ENCODE results near the gene APBA2.

DNA sequence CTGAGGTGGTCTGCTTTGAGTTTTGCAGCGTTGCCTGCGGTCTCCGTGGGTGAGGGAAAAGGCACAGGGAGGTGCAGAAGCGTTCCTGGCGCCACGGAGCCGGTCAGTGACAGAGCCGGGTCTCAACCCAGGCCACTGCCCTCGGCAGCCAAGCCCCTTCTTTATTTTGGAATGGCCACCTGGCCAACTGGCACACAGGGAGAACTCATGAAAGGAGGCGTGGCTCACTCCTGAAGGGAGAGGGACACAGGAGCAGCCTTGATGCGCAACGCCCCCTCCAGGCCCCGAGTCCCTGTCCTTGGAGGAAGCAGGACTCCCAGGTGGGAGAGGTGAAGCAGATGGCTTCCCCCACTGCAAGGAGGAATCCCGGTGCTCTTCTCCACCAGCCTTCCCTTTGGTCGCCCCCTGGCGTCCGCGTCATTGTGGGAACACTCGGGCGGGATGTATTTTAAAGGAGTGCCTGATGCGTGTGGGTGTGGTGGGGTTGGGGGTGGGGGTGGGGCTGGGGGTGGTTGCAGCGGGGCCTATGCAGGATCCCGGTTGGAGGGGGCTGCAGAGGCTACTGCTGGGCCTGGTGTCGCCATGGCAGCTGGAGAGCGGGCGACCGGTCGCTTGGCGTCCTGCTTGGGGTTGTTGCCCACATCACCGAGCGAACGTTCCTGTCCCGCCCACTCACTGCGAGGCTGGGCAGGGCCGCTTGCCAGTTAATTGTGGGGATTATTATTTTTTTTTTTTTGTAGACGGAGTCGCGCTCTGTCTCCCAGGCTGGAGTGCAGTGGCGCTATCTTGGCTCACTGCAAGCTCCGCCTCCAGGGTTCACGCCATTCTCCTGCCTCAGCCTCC is 32.6 kb downstream of the APBA2 start:
- no peak for TF ChIP-seq GLI4 (tag by site-specific recombination; IDR thresholded peaks at IDR 0.05)
- no peak for TF ChIP-seq ZNF292 (tag by site-specific recombination; IDR thresholded peaks at IDR 0.05; ENCODE audit: borderline replicate concordance, low read depth)
- TF ChIP-seq, protein P1, sequence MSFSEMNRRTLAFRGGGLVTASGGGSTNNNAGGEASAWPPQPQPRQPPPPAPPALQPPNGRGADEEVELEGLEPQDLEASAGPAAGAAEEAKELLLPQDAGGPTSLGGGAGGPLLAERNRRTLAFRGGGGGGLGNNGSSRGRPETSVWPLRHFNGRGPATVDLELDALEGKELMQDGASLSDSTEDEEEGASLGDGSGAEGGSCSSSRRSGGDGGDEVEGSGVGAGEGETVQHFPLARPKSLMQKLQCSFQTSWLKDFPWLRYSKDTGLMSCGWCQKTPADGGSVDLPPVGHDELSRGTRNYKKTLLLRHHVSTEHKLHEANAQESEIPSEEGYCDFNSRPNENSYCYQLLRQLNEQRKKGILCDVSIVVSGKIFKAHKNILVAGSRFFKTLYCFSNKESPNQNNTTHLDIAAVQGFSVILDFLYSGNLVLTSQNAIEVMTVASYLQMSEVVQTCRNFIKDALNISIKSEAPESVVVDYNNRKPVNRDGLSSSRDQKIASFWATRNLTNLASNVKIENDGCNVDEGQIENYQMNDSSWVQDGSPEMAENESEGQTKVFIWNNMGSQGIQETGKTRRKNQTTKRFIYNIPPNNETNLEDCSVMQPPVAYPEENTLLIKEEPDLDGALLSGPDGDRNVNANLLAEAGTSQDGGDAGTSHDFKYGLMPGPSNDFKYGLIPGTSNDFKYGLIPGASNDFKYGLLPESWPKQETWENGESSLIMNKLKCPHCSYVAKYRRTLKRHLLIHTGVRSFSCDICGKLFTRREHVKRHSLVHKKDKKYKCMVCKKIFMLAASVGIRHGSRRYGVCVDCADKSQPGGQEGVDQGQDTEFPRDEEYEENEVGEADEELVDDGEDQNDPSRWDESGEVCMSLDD (tag by site-specific recombination; IDR thresholded peaks at IDR 0.05) = no peak
- TF ChIP-seq, protein P2, sequence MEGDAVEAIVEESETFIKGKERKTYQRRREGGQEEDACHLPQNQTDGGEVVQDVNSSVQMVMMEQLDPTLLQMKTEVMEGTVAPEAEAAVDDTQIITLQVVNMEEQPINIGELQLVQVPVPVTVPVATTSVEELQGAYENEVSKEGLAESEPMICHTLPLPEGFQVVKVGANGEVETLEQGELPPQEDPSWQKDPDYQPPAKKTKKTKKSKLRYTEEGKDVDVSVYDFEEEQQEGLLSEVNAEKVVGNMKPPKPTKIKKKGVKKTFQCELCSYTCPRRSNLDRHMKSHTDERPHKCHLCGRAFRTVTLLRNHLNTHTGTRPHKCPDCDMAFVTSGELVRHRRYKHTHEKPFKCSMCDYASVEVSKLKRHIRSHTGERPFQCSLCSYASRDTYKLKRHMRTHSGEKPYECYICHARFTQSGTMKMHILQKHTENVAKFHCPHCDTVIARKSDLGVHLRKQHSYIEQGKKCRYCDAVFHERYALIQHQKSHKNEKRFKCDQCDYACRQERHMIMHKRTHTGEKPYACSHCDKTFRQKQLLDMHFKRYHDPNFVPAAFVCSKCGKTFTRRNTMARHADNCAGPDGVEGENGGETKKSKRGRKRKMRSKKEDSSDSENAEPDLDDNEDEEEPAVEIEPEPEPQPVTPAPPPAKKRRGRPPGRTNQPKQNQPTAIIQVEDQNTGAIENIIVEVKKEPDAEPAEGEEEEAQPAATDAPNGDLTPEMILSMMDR (tag by site-specific recombination; IDR thresholded peaks at IDR 0.05) = no peak
- TF ChIP-seq, protein P3, sequence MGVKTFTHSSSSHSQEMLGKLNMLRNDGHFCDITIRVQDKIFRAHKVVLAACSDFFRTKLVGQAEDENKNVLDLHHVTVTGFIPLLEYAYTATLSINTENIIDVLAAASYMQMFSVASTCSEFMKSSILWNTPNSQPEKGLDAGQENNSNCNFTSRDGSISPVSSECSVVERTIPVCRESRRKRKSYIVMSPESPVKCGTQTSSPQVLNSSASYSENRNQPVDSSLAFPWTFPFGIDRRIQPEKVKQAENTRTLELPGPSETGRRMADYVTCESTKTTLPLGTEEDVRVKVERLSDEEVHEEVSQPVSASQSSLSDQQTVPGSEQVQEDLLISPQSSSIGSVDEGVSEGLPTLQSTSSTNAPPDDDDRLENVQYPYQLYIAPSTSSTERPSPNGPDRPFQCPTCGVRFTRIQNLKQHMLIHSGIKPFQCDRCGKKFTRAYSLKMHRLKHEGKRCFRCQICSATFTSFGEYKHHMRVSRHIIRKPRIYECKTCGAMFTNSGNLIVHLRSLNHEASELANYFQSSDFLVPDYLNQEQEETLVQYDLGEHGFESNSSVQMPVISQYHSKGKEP (tag by site-specific recombination; IDR thresholded peaks at IDR 0.05) = no peak
- no peak for TF ChIP-seq YY1 (tag by site-specific recombination; IDR thresholded peaks at IDR 0.05)
- TF ChIP-seq ZNF214 (tag by site-specific recombination; IDR thresholded peaks at IDR 0.05; ENCODE audit: borderline replicate concordance) = no peak
- TF ChIP-seq ZNF311 (tag by site-specific recombination; IDR thresholded peaks at IDR 0.05; ENCODE audit: borderline replicate concordance) = no peak
- TF ChIP-seq, protein P4, sequence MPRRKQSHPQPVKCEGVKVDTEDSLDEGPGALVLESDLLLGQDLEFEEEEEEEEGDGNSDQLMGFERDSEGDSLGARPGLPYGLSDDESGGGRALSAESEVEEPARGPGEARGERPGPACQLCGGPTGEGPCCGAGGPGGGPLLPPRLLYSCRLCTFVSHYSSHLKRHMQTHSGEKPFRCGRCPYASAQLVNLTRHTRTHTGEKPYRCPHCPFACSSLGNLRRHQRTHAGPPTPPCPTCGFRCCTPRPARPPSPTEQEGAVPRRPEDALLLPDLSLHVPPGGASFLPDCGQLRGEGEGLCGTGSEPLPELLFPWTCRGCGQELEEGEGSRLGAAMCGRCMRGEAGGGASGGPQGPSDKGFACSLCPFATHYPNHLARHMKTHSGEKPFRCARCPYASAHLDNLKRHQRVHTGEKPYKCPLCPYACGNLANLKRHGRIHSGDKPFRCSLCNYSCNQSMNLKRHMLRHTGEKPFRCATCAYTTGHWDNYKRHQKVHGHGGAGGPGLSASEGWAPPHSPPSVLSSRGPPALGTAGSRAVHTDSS (tag by site-specific recombination; IDR thresholded peaks at IDR 0.05) = no peak
- TF ChIP-seq, protein P5, sequence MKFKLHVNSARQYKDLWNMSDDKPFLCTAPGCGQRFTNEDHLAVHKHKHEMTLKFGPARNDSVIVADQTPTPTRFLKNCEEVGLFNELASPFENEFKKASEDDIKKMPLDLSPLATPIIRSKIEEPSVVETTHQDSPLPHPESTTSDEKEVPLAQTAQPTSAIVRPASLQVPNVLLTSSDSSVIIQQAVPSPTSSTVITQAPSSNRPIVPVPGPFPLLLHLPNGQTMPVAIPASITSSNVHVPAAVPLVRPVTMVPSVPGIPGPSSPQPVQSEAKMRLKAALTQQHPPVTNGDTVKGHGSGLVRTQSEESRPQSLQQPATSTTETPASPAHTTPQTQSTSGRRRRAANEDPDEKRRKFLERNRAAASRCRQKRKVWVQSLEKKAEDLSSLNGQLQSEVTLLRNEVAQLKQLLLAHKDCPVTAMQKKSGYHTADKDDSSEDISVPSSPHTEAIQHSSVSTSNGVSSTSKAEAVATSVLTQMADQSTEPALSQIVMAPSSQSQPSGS (tag by site-specific recombination; IDR thresholded peaks at IDR 0.05; ENCODE audit: low read depth) = no peak
- TF ChIP-seq ZNF548 (tag by site-specific recombination; IDR thresholded peaks at IDR 0.05) = no peak
- no peak for TF ChIP-seq FEZF1 (tag by site-specific recombination; IDR thresholded peaks at IDR 0.05)
